Spleen (tissue), 7 donors: Measurements from ENCODE around the gene CDCA8.

Source experiments
- POLR2A ChIP-seq, 3 donors: fragments of 450-650 bp; IDR thresholded peaks; one replicate each; pipeline ENCODE4 v1.5.1; 2017; ENCODE audit warnings: antibody characterized with exemption in 3 of 3, mild to moderate bottlenecking in 1 of 3
- TF ChIP-seq, protein P1 (sequence below), 11 experiments: fragments of 200-600 bp in 7 of 11; fragments of 450-650 bp in 4 of 11; sonication (generic) in 4 of 11; IDR thresholded peaks in 8 of 11; conservative IDR thresholded peaks in 3 of 11; 1 replicate in 7 of 11; 2 replicates in 4 of 11; pipeline versions ENCODE4 v1.4.0 to v1.8.0; 2016 to 2021; ENCODE audit warnings: antibody characterized with exemption in 11 of 11, inconsistent platforms in 4 of 11, mild to moderate bottlenecking in 1 of 11
- donor health status: DM: no; HTN: no; CAD: no; lungs with moderate emphysema.
- donor health status: DM: no; HTN: no; CAD: no.
- donor health status: DM: no; HTN: no; CAD: no.

DNA sequence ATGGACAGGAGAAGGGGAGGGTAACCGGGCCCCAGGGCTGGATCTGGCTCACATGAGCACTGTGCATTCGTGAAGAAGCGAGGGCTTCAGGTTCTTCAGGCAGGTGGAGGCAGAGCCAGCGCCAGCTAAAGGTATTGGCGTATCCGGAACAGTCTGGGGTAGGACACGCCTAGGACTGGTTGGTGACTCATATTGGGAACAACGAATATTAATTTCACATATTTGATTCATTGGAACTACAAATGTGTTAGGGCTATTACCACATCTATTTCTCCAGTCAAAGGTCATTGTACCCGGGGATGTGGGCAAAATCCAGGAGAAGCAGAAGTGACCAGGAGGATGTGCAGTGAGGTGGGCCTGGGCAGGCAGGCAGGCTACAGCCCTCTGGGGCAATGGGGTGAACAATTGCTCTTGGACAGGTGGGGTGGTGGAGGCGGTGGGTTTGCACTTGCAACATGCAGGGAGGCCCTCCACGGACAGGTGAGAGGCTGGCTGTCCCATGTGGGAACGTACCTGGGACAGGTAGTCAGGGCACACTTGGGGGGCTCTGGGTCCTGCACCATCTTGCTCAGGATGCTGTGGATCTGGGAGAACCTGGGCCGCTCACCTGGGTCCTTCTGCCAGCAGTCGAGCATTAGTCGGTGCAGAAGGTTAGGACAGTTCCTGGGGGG lies 26.7 kb downstream of the CDCA8 start:
- TF ChIP-seq, protein P1, sequence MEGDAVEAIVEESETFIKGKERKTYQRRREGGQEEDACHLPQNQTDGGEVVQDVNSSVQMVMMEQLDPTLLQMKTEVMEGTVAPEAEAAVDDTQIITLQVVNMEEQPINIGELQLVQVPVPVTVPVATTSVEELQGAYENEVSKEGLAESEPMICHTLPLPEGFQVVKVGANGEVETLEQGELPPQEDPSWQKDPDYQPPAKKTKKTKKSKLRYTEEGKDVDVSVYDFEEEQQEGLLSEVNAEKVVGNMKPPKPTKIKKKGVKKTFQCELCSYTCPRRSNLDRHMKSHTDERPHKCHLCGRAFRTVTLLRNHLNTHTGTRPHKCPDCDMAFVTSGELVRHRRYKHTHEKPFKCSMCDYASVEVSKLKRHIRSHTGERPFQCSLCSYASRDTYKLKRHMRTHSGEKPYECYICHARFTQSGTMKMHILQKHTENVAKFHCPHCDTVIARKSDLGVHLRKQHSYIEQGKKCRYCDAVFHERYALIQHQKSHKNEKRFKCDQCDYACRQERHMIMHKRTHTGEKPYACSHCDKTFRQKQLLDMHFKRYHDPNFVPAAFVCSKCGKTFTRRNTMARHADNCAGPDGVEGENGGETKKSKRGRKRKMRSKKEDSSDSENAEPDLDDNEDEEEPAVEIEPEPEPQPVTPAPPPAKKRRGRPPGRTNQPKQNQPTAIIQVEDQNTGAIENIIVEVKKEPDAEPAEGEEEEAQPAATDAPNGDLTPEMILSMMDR (IDR thresholded peaks at IDR 0.05 in 8 of 11, conservative IDR thresholded peaks at IDR 0.05 in 3 of 11): no peak
- no peak for TF ChIP-seq POLR2A (IDR thresholded peaks at IDR 0.05)
